H1 (cell line): Measurements from ENCODE around the gene ZBTB16. TPM values are rescaled to one million over a fixed set of nuclear protein-coding genes. Genes with fewer than 3 reads are reported as not detected.
A peak's percentile ranks its signal among the peaks of the same experiment; 100 is the strongest.

Experiments
- CTCF ChIA-PET: fragments of 300-600 bp; sonication (Branson Sonifier 250); formaldehyde crosslinking; loops from one replicate; lab custom pipeline; 2021; ENCODE audit not compliant: partially characterized antibody; lab: Charles Lee
- POLR2A ChIA-PET: fragments of 300-600 bp; sonication (Branson Sonifier 250); formaldehyde crosslinking; loops from one replicate; lab custom pipeline; 2021; ENCODE audit warnings: inconsistent platforms; ENCODE audit not compliant: partially characterized antibody; lab: Charles Lee
- DNase-seq, 2 experiments: peaks; one replicate each; pipeline versions ENCODE4 v3.0.0 to v3.0.0-alpha.2; 2010 to 2022; ENCODE audit warnings: low spot score in 2 of 2, low read depth in 1 of 2, mixed read lengths in 1 of 2
- FAIRE-seq: peaks from 2 replicates; lab custom pipeline; 2011; peaks lifted over from hg19 to GRCh38; lab: Jason Lieb, UNC
- H2AFZ ChIP-seq: 2 replicates; pipeline ENCODE4 v1.8.1; 2012; ENCODE audit warnings: low read length, inconsistent platforms
- H2AK5ac ChIP-seq: 2 replicates; pipeline ENCODE4 v1.6.1; 2013; ENCODE audit warnings: low read depth, low read length
- H2BK120ac ChIP-seq: replicated peaks from 2 replicates; pipeline ENCODE3; 2013; ENCODE audit warnings: low read depth, low read length, inconsistent platforms
- H2BK12ac ChIP-seq: 2 replicates; pipeline ENCODE4 v1.6.1; 2013; ENCODE audit warnings: low read depth, low read length
- H2BK15ac ChIP-seq: 2 replicates; pipeline ENCODE4 v1.6.1; 2013; ENCODE audit warnings: low read length
- H2BK20ac ChIP-seq: 2 replicates; pipeline ENCODE4 v1.6.1; 2013; ENCODE audit warnings: low read length
- H2BK5ac ChIP-seq: 2 replicates; pipeline ENCODE4 v1.6.1; 2013; ENCODE audit warnings: low read depth, low read length
- H3K14ac ChIP-seq: 2 replicates; pipeline ENCODE4 v1.6.1; 2013; ENCODE audit warnings: inconsistent platforms; ENCODE audit not compliant: insufficient read length
- H3K18ac ChIP-seq: 2 replicates; pipeline ENCODE4 v1.6.1; 2013; ENCODE audit warnings: low read length; ENCODE audit errors: extremely low read depth
- H3K23ac ChIP-seq: 2 replicates; pipeline ENCODE4 v1.6.1; 2013; ENCODE audit warnings: inconsistent platforms; ENCODE audit not compliant: insufficient read length
- H3K23me2 ChIP-seq: 2 replicates; pipeline ENCODE4 v1.6.1; 2013; ENCODE audit warnings: low read depth, low read length
- H3K27ac ChIP-seq: 2 replicates; pipeline ENCODE4 v1.6.1; 2011; ENCODE audit warnings: low read depth, low read length, inconsistent platforms
- H3K27me3 ChIP-seq, 4 experiments: replicated peaks in 1 of 4; 1 replicate in 1 of 4; 2 replicates in 3 of 4; pipeline versions ENCODE4 v1.6.1 to v1.8.1; 2011 to 2013; ENCODE audit warnings: low read length in 3 of 4, mild to moderate bottlenecking in 3 of 4, inconsistent platforms in 2 of 4, mixed read lengths in 2 of 4, moderate library complexity in 1 of 4; ENCODE audit not compliant: control insufficient read depth in 3 of 4, insufficient read depth in 3 of 4; ENCODE audit errors: extremely low read depth in 1 of 4
- H3K36me3 ChIP-seq, 4 experiments: 2 replicates each; pipeline versions ENCODE4 v1.6.1 to v1.8.1; 2011 to 2013; ENCODE audit warnings: mild to moderate bottlenecking in 4 of 4, low read length in 3 of 4, moderate library complexity in 2 of 4, control low read depth in 1 of 4, inconsistent platforms in 1 of 4; ENCODE audit not compliant: insufficient read depth in 4 of 4, control insufficient read depth in 2 of 4
- H3K4ac ChIP-seq: replicated peaks from 2 replicates; pipeline ENCODE3; 2013; ENCODE audit warnings: low read length, low read depth, mixed read lengths, inconsistent platforms; ENCODE audit not compliant: insufficient read length
- H3K4me1 ChIP-seq, 4 experiments: replicated peaks in 1 of 4; 1 replicate in 1 of 4; 2 replicates in 3 of 4; pipeline versions ENCODE4 v1.6.1 to v1.8.1; 2011 to 2013; ENCODE audit warnings: low read length in 3 of 4, inconsistent platforms in 2 of 4, mixed read lengths in 1 of 4; ENCODE audit not compliant: insufficient read depth in 4 of 4, control insufficient read depth in 3 of 4
- H3K4me2 ChIP-seq, 2 experiments: 2 replicates each; pipeline versions ENCODE4 v1.6.1 to v1.8.1; 2011 to 2013; ENCODE audit warnings: low read depth in 2 of 2, low read length in 2 of 2, control low read depth in 1 of 2, inconsistent platforms in 1 of 2, mild to moderate bottlenecking in 1 of 2; ENCODE audit not compliant: insufficient read depth in 1 of 2
- H3K4me3 ChIP-seq, 4 experiments: fragments of 200-600, 300-600 bp in 1 of 4; sonication (generic), shearing (Covaris generic), sonication (Bioruptor Twin) in 1 of 4; 2 replicates each; pipeline versions ENCODE4 v1.5.1 to v1.8.1; 2011 to 2016; ENCODE audit warnings: low read length in 4 of 4, low read depth in 3 of 4, control low read depth in 2 of 4, inconsistent platforms in 2 of 4, mild to moderate bottlenecking in 2 of 4, mixed read lengths in 1 of 4, moderate library complexity in 1 of 4; ENCODE audit not compliant: insufficient read depth in 2 of 4; ENCODE audit errors: extremely low read depth in 1 of 4
- H3K56ac ChIP-seq: replicated peaks from 2 replicates; pipeline ENCODE3; 2013; ENCODE audit warnings: low read depth, mild to moderate bottlenecking, mixed read lengths, low read length, inconsistent platforms; ENCODE audit not compliant: insufficient read length
- H3K79me1 ChIP-seq: 2 replicates; pipeline ENCODE4 v1.6.1; 2013; ENCODE audit warnings: low read depth, low read length, control low read depth
- H3K79me2 ChIP-seq, 2 experiments: 2 replicates each; pipeline versions ENCODE4 v1.6.1 to v1.8.1; 2012 to 2013; ENCODE audit warnings: low read length in 2 of 2, mild to moderate bottlenecking in 2 of 2, inconsistent platforms in 1 of 2; ENCODE audit not compliant: insufficient read depth in 2 of 2, control insufficient read depth in 1 of 2
- H3K9ac ChIP-seq, 4 experiments: replicated peaks in 1 of 4; 1 replicate in 1 of 4; 2 replicates in 3 of 4; pipeline versions ENCODE4 v1.6.1 to v1.8.1; 2011 to 2013; ENCODE audit warnings: low read depth in 3 of 4, low read length in 3 of 4, control low read depth in 2 of 4, mild to moderate bottlenecking in 2 of 4, moderate library complexity in 2 of 4, inconsistent platforms in 1 of 4; ENCODE audit errors: extremely low read depth in 1 of 4
- H3K9me3 ChIP-seq, 2 experiments: 2 replicates each; pipeline versions ENCODE4 v1.6.1 to v1.8.1; 2012 to 2013; ENCODE audit warnings: mild to moderate bottlenecking in 2 of 2, moderate library complexity in 2 of 2, control low read depth in 1 of 2, inconsistent platforms in 1 of 2, low read depth in 1 of 2, low read length in 1 of 2, mixed read lengths in 1 of 2; ENCODE audit not compliant: insufficient read depth in 2 of 2
- H4K20me1 ChIP-seq, 2 experiments: replicated peaks in 1 of 2; 2 replicates each; pipeline versions ENCODE3 to v1.8.1; 2011 to 2013; ENCODE audit warnings: inconsistent platforms in 2 of 2, low read length in 2 of 2, mild to moderate bottlenecking in 1 of 2; ENCODE audit not compliant: insufficient read depth in 2 of 2, control insufficient read depth in 1 of 2
- H4K5ac ChIP-seq: 2 replicates; pipeline ENCODE4 v1.6.1; 2013; ENCODE audit warnings: low read length, low read depth, mixed read lengths, inconsistent platforms; ENCODE audit not compliant: insufficient read length
- H4K8ac ChIP-seq: 2 replicates; pipeline ENCODE4 v1.8.0; 2013; ENCODE audit warnings: mild to moderate bottlenecking, moderate library complexity, low read length, inconsistent platforms; ENCODE audit not compliant: insufficient read depth; ENCODE audit errors: extremely low read depth
- H4K91ac ChIP-seq: replicated peaks from 2 replicates; pipeline ENCODE3; 2013; ENCODE audit warnings: low read length, mixed read lengths, inconsistent platforms; ENCODE audit not compliant: insufficient read length
- BACH1 ChIP-seq: IDR thresholded peaks from 2 replicates; pipeline ENCODE4 v1.6.1; 2012; ENCODE audit warnings: low read length, improper control_type of control experiment
- CEBPB ChIP-seq: IDR thresholded peaks from 2 replicates; pipeline ENCODE4 v1.6.1; 2012; ENCODE audit warnings: low read depth, low read length
- CHD2 ChIP-seq: IDR thresholded peaks from 2 replicates; pipeline ENCODE4 v1.6.1; 2012; ENCODE audit warnings: low read length, improper control_type of control experiment
- HDAC2 ChIP-seq, 2 experiments: fragments of 300-600 bp in 1 of 2; sonication (generic) in 1 of 2; IDR thresholded peaks; 2 replicates each; pipeline ENCODE4 v1.6.1; 2011 to 2012; ENCODE audit warnings: low read depth in 2 of 2, low read length in 2 of 2, mild to moderate bottlenecking in 2 of 2, moderate library complexity in 2 of 2, borderline replicate concordance in 1 of 2, inconsistent platforms in 1 of 2
- PHF8 ChIP-seq: fragments of 200-600 bp; sonication (generic); conservative IDR thresholded peaks from 2 replicates; pipeline ENCODE4 v1.7.1; 2012; ENCODE audit warnings: low read depth, mild to moderate bottlenecking, inconsistent platforms, low read length, moderate library complexity
- POLR2A ChIP-seq, 2 experiments: IDR thresholded peaks; 1 replicate in 1 of 2; 2 replicates in 1 of 2; pipeline ENCODE4 v1.6.1; 2011; ENCODE audit warnings: low read depth in 2 of 2, low read length in 2 of 2, mild to moderate bottlenecking in 2 of 2; ENCODE audit errors: control extremely low read depth in 1 of 2
- POLR2AphosphoS5 ChIP-seq: IDR thresholded peaks from 2 replicates; pipeline ENCODE4 v1.6.1; 2011; ENCODE audit warnings: low read depth, low read length
- RFX5 ChIP-seq: IDR thresholded peaks from 2 replicates; pipeline ENCODE4 v1.6.1; 2011; ENCODE audit warnings: low read depth, low read length, improper control_type of control experiment, borderline replicate concordance
- SIN3A ChIP-seq, 2 experiments: IDR thresholded peaks in 1 of 2; conservative IDR thresholded peaks in 1 of 2; 2 replicates each; pipeline ENCODE4 v1.6.1; 2011 to 2012; ENCODE audit warnings: low read length in 2 of 2, improper control_type of control experiment in 1 of 2, low read depth in 1 of 2, mild to moderate bottlenecking in 1 of 2
- SP2 ChIP-seq: IDR thresholded peaks from 2 replicates; pipeline ENCODE4 v1.6.1; 2012; ENCODE audit warnings: mild to moderate bottlenecking, low read length, inconsistent platforms
- SP4 ChIP-seq: IDR thresholded peaks from 2 replicates; pipeline ENCODE4 v1.6.1; 2012; ENCODE audit warnings: low read length, inconsistent platforms
- TAF1 ChIP-seq: IDR thresholded peaks from 2 replicates; pipeline ENCODE4 v1.6.1; 2011; ENCODE audit warnings: mild to moderate bottlenecking, low read depth, low read length
- TCF12 ChIP-seq: IDR thresholded peaks from 2 replicates; pipeline ENCODE4 v1.6.1; 2011; ENCODE audit warnings: low read depth, mild to moderate bottlenecking, low read length
- TEAD4 ChIP-seq: IDR thresholded peaks from 2 replicates; pipeline ENCODE4 v1.6.1; 2012; ENCODE audit warnings: low read depth, low read length, inconsistent platforms, mixed read lengths
- YY1 ChIP-seq: IDR thresholded peaks from 2 replicates; pipeline ENCODE4 v1.6.1; 2011; ENCODE audit warnings: low read depth, mild to moderate bottlenecking, low read length
- ZNF274 ChIP-seq: IDR thresholded peaks from 2 replicates; pipeline ENCODE4 v1.7.0; 2012; ENCODE audit warnings: low read length, borderline replicate concordance; ENCODE audit errors: extremely low read depth
- WGBS, 2 experiments: shearing (Covaris generic) in 1 of 2; methylation state at CpG; one replicate each; pipeline versions ENCODE4 v1.1.6 to v1.1.7; 2013 to 2015; ENCODE audit warnings: low lambda C conversion rate in 2 of 2, mixed read lengths in 2 of 2, inconsistent platforms in 1 of 2, low coverage in 1 of 2, missing lambda C conversion rate in 1 of 2; ENCODE audit not compliant: insufficient replicate concordance in 2 of 2, insufficient coverage in 1 of 2, insufficient read length in 1 of 2; ENCODE audit errors: extremely low coverage in 1 of 2, missing lambda C conversion rate in 1 of 2; 5-methylcytosine and 5-hydroxymethylcytosine counted together
- polyA plus RNA-seq, 7 experiments: library from polyadenylated mRNA; depleted of rRNA in 3 of 7; stranded (reverse) in 5 of 7; unstranded in 2 of 7; fragments of >200 nt in 5 of 7; fragments of 200-250 nt in 2 of 7; gene quantifications; 1 replicate in 5 of 7; 2 replicates in 1 of 7; 4 replicates in 1 of 7; pipeline versions ENCODE4 v1.2.1 to v1.2.3, GENCODE V29; 2011 to 2013; ENCODE audit warnings: missing spikeins in 2 of 7, mixed read lengths in 2 of 7
- total RNA-seq: library from RNA; stranded (reverse); fragmentation: NEBNext Ultra II Directional; extraction: Animal tissue kit (Norgen Biotek cat#: 25700); gene quantifications from 2 replicates; pipeline ENCODE4 v1.2.1, GENCODE V29; 2021

The ZBTB16 gene
- total and polyA plus RNA-seq, 2 of the 8 experiments (the other 6 are each of a cell fraction or from before 2014, with no cell fraction given): 0.12 to 0.61 TPM

GRCh38 chr11:114250180-114250579 lies 190.7 kb downstream of the ZBTB16 start:
- H2BK120ac ChIP-seq: no peak overlapping the region
- no peak for DNase-seq
- H2BK20ac ChIP-seq: no peak overlapping the region
- H3K4me2 ChIP-seq: no peak overlapping the region
- no peak overlapping the region for H3K18ac ChIP-seq
- CTCF ChIA-PET: interaction anchor here (0.7 to 20.1 kb wide), 11 partner anchors 9 to 257 kb away, joined by 3 to 256 read pairs (median 4); no protein-coding TSS in a partner anchor
- no peak overlapping the region for H2AK5ac ChIP-seq
- POLR2A ChIA-PET: no interaction called here
- H3K56ac ChIP-seq: no peak overlapping the region
- H3K9me3 ChIP-seq: no peaks in the 10 kb centered on the region
- no peaks in the 10 kb centered on the region for H3K23me2 ChIP-seq
- no peak overlapping the region for H2BK15ac ChIP-seq
- no peaks in the 10 kb centered on the region for H3K79me2 ChIP-seq
- no peak overlapping the region for H2BK5ac ChIP-seq
- H4K5ac ChIP-seq: no peak overlapping the region
- no peak overlapping the region for H3K27ac ChIP-seq
- no peaks in the 10 kb centered on the region for H3K79me1 ChIP-seq
- H2BK12ac ChIP-seq: no peak overlapping the region
- peak overlapping the region; percentile 89 for H4K8ac ChIP-seq
- H4K91ac ChIP-seq: no peak overlapping the region
- no peaks in the 10 kb centered on the region for H4K20me1 ChIP-seq
- H3K36me3 ChIP-seq: no peaks in the 10 kb centered on the region
- H3K14ac ChIP-seq: no peak overlapping the region
- no peak overlapping the region for H3K4ac ChIP-seq
- no peak overlapping the region for H3K4me3 ChIP-seq
- no peak overlapping the region for H3K23ac ChIP-seq
- FAIRE-seq: no peak
- no peaks in the 10 kb centered on the region for H3K27me3 ChIP-seq
- H2AFZ ChIP-seq: no peak overlapping the region
- peaks cover 0 to 5% (median 0%) of the 10 kb centered on the region in 4 experiments; a peak in 2 of 7 replicates for H3K4me1 ChIP-seq
- WGBS, 2 experiments: 88% methylated on average over 17 of the region's 17 CpGs; no CpG with 5 or more reads in 1 of the 2 experiments
- no peak overlapping the region for H3K9ac ChIP-seq
- TF ChIP-seq TAF1: no peak
- TF ChIP-seq TEAD4: no peak
- TF ChIP-seq BACH1: no peak
- no peak for TF ChIP-seq HDAC2 (IDR thresholded peaks at IDR 0.05; ENCODE audit: borderline replicate concordance in 1 of 2, low read depth in 2 of 2, low read length in 2 of 2)
- no peak for TF ChIP-seq SIN3A (conservative IDR thresholded peaks at IDR 0.05 in 1 of 2, IDR thresholded peaks at IDR 0.05 in 1 of 2; ENCODE audit: low read depth in 1 of 2, low read length in 2 of 2)
- TF ChIP-seq SP4: no peak
- TF ChIP-seq PHF8: no peak
- no peak for TF ChIP-seq SP2
- TF ChIP-seq POLR2AphosphoS5: no peak
- TF ChIP-seq YY1: no peak
- TF ChIP-seq POLR2A (IDR thresholded peaks at IDR 0.05; ENCODE audit: control extremely low read depth in 1 of 2, low read depth in 2 of 2, low read length in 2 of 2): no peak
- no peak for TF ChIP-seq CEBPB
- no peak for TF ChIP-seq RFX5
- no peak for TF ChIP-seq ZNF274
- TF ChIP-seq CHD2: no peak
- TF ChIP-seq TCF12: no peak
